Stimulated activated CD4-positive, alpha-beta T cell treated with anti-CD3 and anti-CD28 coated beads, TNF-alpha, amount 100 ng/mL, for 4 hours (primary cell): Measurements from ENCODE around the gene DOK1.

Experiments
- DNase-seq, 3 experiments: peaks; one replicate each; pipeline ENCODE4 v3.0.0-alpha.2; 2020; ENCODE audit warnings: low read depth in 3 of 3

The DOK1 gene

GRCh38 chr2:74553892-74554819 is at the start of gene DOK1, which contains the start of gene LOXL3:
Gene DOK1 (plus strand): TSS chr2:74554720. CDS start chr2:74554755, 35 bp downstream.
Gene LOXL3 (minus strand): TSS chr2:74553942. CDS start chr2:74552634, 1,308 bp downstream.
- peak; percentile 67 to 83 (median 74) for DNase-seq

DNA sequence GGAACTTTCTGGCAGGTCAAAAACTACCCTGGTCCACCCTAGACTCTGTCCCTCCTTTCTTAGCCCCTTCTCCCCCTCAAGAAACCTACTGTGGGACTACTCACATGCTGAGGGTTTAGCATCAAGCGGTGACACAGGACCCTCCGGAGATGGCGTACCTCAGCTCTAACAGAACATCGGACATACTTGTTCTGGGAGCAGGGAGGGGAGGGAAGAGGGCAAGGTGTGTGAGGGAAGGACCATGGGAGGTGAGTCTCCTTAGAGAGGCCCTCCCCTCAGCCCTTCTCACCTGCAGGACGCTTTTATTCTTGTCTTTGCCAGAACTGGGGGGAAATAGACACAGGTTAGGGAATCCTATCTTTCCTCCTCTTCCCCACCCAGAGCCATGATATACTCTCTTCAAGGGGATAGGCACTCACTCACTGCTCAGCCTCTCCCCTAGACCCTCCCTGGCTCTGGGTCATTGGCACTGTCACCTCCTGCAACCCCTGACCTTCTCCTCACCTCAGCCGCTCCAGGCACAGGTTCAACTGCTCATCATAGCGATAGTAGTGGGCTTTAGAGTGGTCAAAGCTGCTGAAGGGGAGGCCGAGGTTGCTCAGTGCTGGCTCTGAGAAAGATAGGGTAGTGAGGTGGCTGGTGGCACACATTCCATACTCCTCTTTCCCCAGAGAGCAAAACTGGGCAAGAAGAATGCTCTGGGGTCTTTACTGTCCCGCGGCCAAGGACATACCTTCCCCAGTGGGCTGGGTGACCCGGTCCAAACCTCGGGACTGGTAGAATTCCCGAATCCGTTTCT is 48.9 kb upstream of the DOK1 start:
- no peak for DNase-seq

- peak; percentile 98 for DNase-seq
Observed at GRCh38 chr2:74507145-74507925, 47.2 kb upstream of the DOK1 start, which contains the start of gene PCGF1. Gene PCGF1 (minus strand): TSS chr2:74507695. CDS start chr2:74507668, 27 bp downstream.

- DNase-seq, result no peak
Observed at GRCh38 chr2:74507926-74508520, 46.5 kb upstream of the DOK1 start.

- DNase-seq, result no peak
Observed at GRCh38 chr2:74510272-74510671, 44.2 kb upstream of the DOK1 start.

DNA sequence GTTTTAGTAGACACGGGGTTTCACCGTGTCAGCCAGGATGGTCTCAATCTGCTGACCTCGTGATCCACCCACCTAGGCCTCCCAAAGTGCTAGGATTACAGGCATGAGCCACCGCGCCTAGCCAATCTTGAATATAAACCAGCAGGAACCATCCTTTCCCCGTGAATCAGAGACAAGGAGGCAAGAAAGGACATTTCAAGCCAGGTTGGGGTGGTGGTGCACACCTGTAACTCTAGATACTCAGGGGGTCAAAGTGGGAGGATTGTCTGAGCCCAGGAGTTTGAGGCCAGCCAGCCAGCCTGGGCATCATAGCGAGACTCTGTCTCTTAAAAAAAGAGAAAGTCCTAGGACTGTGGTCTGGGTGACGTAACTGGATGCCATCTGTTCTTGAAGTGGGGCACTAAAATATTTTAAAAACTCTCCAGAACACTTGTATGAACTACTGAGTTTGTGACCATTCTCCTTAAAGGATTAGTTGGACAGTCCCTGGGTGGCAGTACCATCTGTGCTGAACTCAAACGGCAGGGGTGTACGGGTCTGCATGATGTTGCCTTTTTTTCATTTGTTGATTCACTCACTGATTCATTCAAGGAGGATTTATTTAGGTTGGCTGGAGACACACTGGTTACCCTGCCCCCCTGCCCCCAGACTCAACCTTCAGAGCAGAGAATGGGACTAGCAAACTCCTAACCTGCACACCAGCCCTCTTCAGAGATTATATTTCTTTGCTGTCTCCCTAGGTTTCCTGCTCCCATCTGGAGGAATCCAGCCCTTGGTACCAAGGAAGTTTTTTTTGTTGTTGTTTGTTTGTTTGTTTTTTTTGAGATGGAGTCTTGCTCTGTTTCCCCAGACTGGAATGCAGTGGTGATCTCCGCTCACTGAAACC is 43.2 kb upstream of the DOK1 start:
- no peak for DNase-seq

- DNase-seq, result no peak
Observed at GRCh38 chr2:74512744-74513604, 41.5 kb upstream of the DOK1 start.

DNA sequence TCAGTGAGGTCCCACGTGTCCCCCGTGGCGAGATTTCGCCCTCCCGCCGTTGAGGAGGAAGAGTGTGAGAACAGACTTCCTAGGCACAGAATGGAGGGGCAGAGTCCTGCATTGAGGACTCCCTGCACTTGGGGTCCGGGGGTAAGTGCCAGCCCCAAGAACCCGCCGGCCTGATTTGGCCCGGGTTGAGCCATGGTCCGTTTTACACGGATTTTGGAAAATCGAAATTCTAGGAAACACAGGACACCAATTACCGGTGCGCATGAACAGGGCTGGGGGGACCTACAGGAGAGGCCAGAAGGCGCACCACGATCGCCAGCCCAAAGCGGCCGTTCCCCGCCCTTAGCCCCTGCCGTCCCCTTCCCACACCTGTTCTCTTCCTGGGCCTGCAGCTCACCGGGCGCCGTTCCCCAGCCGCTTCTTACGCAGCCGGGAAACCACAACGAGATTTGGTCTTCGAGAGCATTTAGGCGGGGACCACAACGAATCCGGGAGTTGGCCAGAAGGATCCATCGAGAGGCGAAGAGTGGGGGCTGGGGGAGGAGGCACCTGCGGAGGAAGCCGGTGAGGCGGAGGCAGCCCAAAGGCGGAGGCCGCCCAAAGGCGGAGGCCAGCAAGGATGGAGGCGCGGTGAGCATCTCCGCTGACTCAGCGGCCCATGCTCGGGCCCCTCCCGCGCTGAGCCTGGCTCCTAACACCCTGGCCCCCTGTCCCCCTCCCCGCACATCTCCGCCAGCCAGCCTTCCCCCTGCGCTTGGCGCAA is 40.7 kb upstream of the DOK1 start:
- no peak for DNase-seq

DNA sequence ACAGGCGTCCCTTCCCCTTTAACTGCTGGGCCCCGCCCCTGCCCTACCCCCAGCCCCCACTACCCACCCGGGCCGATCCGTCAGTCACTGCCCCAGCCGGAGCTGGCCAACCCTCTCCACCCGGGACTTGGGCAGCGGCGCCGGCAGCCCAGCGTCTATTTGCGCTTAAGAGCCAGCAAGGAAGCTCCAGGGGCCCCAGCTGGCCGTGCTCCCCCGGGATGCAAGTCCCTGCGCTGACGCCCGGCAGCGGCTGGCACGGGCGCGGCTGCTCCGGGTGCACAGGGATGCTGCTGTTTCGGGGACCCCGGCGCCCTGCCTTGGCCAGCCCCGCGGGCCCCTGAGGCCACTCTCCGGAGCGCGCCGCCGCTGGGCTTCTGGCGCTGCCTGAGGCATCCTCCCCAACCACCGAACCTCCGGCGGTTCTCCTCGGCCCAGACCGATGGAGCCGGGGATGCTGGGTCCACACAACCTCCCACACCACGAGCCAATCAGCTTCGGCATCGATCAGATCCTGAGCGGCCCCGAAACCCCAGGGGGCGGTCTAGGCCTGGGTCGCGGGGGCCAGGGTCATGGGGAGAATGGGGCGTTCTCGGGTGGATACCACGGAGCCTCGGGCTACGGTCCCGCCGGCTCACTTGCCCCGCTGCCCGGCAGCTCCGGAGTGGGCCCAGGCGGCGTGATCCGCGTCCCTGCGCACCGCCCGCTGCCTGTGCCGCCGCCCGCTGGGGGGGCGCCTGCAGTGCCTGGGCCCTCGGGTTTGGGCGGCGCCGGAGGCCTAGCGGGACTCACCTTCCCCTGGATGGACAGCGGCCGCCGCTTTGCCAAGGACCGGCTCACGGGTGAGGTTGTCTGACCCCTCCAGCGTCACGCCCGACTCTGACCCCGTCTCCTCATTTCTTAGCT is 39.9 kb upstream of the DOK1 start, which contains the start of gene TLX2:
Gene TLX2, plus strand, starts transcription at position 83 of the 903 bp plus-strand sequence. Its CDS starts 357 bp downstream, at position 440.
- DNase-seq, result no peak

DNA sequence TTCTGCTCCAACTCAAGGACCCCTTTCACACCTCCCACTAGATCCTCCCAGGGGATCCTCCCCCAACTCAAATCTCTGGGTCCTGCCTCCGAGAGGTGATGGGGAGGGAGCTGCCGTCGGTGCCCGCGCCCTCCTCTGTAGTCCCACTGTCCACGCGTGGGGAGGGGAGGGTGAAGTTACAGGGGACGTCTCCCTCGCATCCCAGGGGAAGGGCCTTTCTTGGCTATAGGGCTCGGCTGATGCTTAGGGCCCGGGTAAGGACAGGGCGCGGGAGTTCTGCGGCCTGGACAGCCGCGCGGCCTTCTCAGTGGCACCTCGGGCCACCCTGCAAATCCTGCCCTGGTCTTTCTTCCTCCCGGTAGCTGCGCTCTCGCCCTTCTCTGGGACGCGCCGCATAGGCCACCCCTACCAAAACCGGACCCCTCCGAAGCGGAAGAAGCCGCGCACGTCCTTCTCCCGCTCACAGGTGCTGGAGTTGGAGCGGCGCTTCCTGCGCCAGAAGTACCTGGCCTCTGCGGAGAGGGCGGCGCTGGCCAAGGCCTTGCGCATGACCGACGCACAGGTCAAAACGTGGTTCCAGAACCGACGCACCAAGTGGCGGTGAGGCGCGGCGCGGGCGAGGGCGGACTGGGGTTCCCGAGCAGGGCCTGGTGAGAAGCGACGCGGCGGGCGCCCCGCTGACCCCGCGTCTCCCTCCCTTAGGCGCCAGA is 39.1 kb upstream of the DOK1 start:
- no peak for DNase-seq

DNA sequence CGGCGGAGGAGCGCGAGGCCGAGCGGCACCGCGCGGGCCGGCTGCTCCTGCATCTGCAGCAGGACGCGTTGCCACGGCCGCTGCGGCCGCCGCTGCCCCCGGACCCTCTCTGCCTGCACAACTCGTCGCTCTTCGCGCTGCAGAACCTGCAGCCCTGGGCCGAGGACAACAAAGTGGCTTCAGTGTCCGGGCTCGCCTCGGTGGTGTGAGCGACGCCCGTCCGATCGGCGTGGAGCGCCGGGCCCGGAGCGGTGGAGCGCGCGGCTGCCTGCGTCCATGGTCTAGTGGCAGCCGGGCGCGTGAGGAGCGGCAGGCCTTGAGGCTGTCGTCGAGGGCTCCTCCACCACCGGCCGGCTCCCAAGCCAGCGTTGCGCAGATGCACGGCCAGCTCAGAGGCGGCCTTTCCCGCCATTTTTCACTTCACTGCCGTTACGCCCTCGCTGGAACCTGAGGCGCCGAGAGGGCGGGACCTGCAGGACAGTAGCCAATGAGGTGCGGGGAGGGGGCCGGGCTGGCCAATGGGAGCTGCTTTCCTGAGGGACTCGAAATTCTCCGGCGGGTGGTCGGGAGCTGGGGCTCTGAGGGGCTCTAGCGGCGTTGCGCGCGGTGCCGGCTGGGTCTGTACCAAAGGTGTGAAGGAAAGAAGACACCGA is 38.4 kb upstream of the DOK1 start:
- DNase-seq, result peak in 2 of 3 experiments; percentile 51 to 70

GRCh38 chr2:74516650-74517049 is 37.9 kb upstream of the DOK1 start:
- DNase-seq, result no peak

DNA sequence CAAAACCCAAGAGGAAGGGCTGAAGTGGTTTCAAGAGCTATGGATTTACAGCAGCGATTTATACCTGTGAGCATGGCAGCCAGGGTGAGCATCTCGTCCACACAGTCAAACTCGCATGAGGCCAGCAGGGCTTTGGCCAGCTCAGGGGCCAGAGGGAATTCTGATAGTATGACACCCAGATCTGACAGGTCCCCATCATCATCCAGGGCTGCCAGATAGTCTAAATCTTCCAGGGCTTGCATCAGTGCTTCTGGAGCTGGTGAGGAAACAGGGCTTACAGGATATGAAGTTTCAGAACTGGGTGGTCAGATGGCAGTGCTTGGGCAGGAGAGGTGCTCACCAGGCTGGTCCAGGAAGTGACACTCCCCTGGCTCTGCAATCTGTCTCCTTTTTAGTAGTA is 32.0 kb upstream of the DOK1 start:
- no peak for DNase-seq

- DNase-seq, result no peak
Observed at GRCh38 chr2:74524005-74524404, 30.5 kb upstream of the DOK1 start.

- DNase-seq, result no peak
Observed at GRCh38 chr2:74524955-74525716, 29.4 kb upstream of the DOK1 start.
